HCT116 (cell line): ENCODE measurements around the gene FOXK1.

Experiments
- EGR1 ChIP-seq: IDR thresholded peaks from 2 replicates; pipeline ENCODE4 v1.6.1; 2012; ENCODE audit warnings: low read depth
- RAD21 ChIP-seq: IDR thresholded peaks from 2 replicates; pipeline ENCODE4 v1.6.1; 2012; ENCODE audit warnings: low read depth, mild to moderate bottlenecking
- TF ChIP-seq, protein P1 (sequence below): IDR thresholded peaks from 2 replicates; pipeline ENCODE4 v1.6.1; 2012
- TF ChIP-seq, protein P2 (sequence below), 3 experiments: fragments of 200-600 bp in 1 of 3; sonication (generic) in 1 of 3; IDR thresholded peaks in 2 of 3; conservative IDR thresholded peaks in 1 of 3; 2 replicates each; pipeline ENCODE4 v1.5.1; 2012 to 2017; ENCODE audit warnings: low read depth in 2 of 3, low read length in 2 of 3, antibody characterized with exemption in 1 of 3, borderline replicate concordance in 1 of 3, control low read depth in 1 of 3, mild to moderate bottlenecking in 1 of 3, mixed read lengths in 1 of 3, mixed run types in 1 of 3, moderate library complexity in 1 of 3; ENCODE audit not compliant: insufficient read depth in 1 of 3

DNA sequence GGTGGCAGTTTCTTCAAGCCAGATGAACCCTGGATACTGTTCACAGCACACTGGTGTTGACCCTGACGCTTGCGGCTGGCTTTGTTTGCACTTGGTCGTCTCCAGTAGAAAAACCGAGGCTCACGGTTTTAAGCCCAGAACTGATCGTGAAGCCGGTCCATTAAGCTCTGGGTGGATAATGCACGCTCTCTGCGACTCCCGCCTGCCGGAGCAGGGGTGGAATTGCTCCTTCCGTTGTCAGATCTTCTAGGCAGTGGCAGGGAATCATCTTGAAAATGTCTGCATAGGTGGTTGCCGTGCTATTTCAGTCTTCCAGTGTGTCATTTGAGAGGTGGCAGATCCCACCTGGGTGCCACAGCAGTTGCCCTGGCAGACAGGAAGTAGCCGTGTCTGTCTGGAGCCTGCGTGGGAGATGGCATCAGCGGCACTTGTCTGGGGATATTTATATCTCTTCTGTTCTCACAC, 57.5 kb downstream of the FOXK1 start:
- TF ChIP-seq, protein P1, sequence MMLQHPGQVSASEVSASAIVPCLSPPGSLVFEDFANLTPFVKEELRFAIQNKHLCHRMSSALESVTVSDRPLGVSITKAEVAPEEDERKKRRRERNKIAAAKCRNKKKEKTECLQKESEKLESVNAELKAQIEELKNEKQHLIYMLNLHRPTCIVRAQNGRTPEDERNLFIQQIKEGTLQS, result no peak
- TF ChIP-seq EGR1, result no peak
- TF ChIP-seq, protein P2, sequence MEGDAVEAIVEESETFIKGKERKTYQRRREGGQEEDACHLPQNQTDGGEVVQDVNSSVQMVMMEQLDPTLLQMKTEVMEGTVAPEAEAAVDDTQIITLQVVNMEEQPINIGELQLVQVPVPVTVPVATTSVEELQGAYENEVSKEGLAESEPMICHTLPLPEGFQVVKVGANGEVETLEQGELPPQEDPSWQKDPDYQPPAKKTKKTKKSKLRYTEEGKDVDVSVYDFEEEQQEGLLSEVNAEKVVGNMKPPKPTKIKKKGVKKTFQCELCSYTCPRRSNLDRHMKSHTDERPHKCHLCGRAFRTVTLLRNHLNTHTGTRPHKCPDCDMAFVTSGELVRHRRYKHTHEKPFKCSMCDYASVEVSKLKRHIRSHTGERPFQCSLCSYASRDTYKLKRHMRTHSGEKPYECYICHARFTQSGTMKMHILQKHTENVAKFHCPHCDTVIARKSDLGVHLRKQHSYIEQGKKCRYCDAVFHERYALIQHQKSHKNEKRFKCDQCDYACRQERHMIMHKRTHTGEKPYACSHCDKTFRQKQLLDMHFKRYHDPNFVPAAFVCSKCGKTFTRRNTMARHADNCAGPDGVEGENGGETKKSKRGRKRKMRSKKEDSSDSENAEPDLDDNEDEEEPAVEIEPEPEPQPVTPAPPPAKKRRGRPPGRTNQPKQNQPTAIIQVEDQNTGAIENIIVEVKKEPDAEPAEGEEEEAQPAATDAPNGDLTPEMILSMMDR (IDR thresholded peaks at IDR 0.05 in 2 of 3, conservative IDR thresholded peaks at IDR 0.05 in 1 of 3; ENCODE audit: borderline replicate concordance in 1 of 3, insufficient read depth in 1 of 3, low read depth in 2 of 3, low read length in 2 of 3), result no peak
- TF ChIP-seq RAD21, result no peak
